ENCODE measurements around the gene CSPG4. TPM values are rescaled to one million over a fixed set of nuclear protein-coding genes. Genes with fewer than 3 reads are reported as not detected.
A peak's percentile ranks its signal among the peaks of the same experiment; 100 is the strongest.

CSPG4 gene
- total and polyA plus RNA-seq, 12 donors, result 7.4 to 19.8 (median 12.1) TPM

- peak within 1 kb of the TSS; percentile 67 to 98 (median 88) for H3K4me3 ChIP-seq
- H3K9me3 ChIP-seq, result no peaks in the 10 kb centered on the region
- peaks cover 15 to 42% (median 37%) of the 10 kb centered on the region in 9 donors for H3K4me1 ChIP-seq
- H3K27me3 ChIP-seq, result no peaks in the 10 kb centered on the region
- intact Hi-C loops (cut with DNase I), result loop anchor here in 8 of 10 donors (1.0 to 10.0 kb wide), 7 partner anchors 15 to 273 kb away; partner anchors contain the start of genes FBXO22 (in 1 of the 8), MAN2C1 (in 1 of the 8), SIN3A (in 1 of the 8) and SNUPN (in 1 of the 8)
- peaks cover 0 to 13% (median 0%) of the 10 kb centered on the region in 9 donors for H3K36me3 ChIP-seq
- WGBS, 2 donors, result 0% methylated on average over 83 of the region's 83 CpGs
- H3K27ac ChIP-seq, result peak within 1 kb of the TSS; percentile 87 to 100 (median 92)
- ATAC-seq (peak; percentile 97 to 98 (median 97)), DNase-seq (peak; percentile 93 to 96)
- no peak for TF ChIP-seq CTCF (IDR thresholded peaks at IDR 0.05)
Measured at GRCh38 chr15:75639709-75640482, 72.8 kb downstream of the CSPG4 start, which contains the start of gene IMP3. IMP3 (minus strand) TSS chr15:75640224; CDS start chr15:75640168, 56 bp downstream.

- Histone ChIP-seq H3K27me3 (no peaks in the 10 kb centered on the region), H3K4me1 (peaks cover 15 to 42% (median 37%) of the 10 kb centered on the region in 9 donors), H3K9me3 (no peaks in the 10 kb centered on the region), H3K27ac (peak overlapping the region; percentile 87 to 100 (median 92)), H3K4me3 (peak overlapping the region; percentile 67 to 98 (median 88)), H3K36me3 (peaks cover 0 to 13% (median 0%) of the 10 kb centered on the region in 9 donors)
- DNase-seq, result no peak
- intact Hi-C loops (cut with DNase I), result loop anchor here in 8 of 10 donors (1.0 to 10.0 kb wide), 5 partner anchors 14 to 188 kb away; partner anchors contain the start of genes SIN3A (in 1 of the 8) and SNUPN (in 1 of the 8)
- ATAC-seq, result no peak
- 2% methylated on average over 16 of the region's 16 CpGs for WGBS, 2 donors
- no peak for TF ChIP-seq CTCF (IDR thresholded peaks at IDR 0.05)
Measured at GRCh38 chr15:75639191-75639708, 73.4 kb downstream of the CSPG4 start.

- ATAC-seq (no peak), DNase-seq (no peak)
- peaks cover 15 to 42% (median 37%) of the 10 kb centered on the region in 9 donors for H3K4me1 ChIP-seq
- peaks cover 0 to 13% (median 0%) of the 10 kb centered on the region in 9 donors for H3K36me3 ChIP-seq
- peak overlapping the region in 4 of 10 donors; percentile 70 to 89 (median 88) for H3K4me3 ChIP-seq
- 61 to 63% methylated on average over 4 of the region's 4 CpGs for WGBS, 2 donors
- intact Hi-C loops (cut with DNase I), result loop anchor here in 8 of 10 donors (2.0 to 10.0 kb wide), 4 partner anchors 13 to 47 kb away; partner anchors contain the start of gene SNUPN (in 1 of the 8)
- no peak for TF ChIP-seq CTCF (IDR thresholded peaks at IDR 0.05)
- H3K9me3 ChIP-seq, result no peaks in the 10 kb centered on the region
- no peaks in the 10 kb centered on the region for H3K27me3 ChIP-seq
- H3K27ac ChIP-seq, result peak overlapping the region in 9 of 10 donors; percentile 12 to 100 (median 92)
Measured at GRCh38 chr15:75637245-75638009, 75.2 kb downstream of the CSPG4 start.

Measured in heart right ventricle (tissue), 16 donors.